IMR-90 (cell line): ENCODE results near the gene DBH. TPM values are rescaled to one million over a fixed set of nuclear protein-coding genes. Genes with fewer than 3 reads are reported as not detected.

Experiments
- ATAC-seq: fragments of 200-7000 bp; cut with Tn5 transposase; 2 replicates; pipeline ENCODE4 v1.9.1; 2020; ENCODE audit warnings: low read depth, mild to moderate bottlenecking, moderate library complexity
- BruUV-seq: library from RNA; stranded (reverse); fragments of 400-500 nt; replicated peaks from 2 replicates; lab custom pipeline; 2021; lab: Mats Ljungman, UMichigan
- CTCF ChIA-PET: fragments of 300-600 bp; formaldehyde crosslinking; extraction: SDS; loops from one replicate; lab custom pipeline; 2021; ENCODE audit warnings: antibody characterized with exemption; lab: Yijun Ruan, JAX
- POLR2A ChIA-PET: fragments of 300-600 bp; sonication (Branson Sonifier 250); formaldehyde crosslinking; loops from one replicate; lab custom pipeline; 2022; ENCODE audit warnings: antibody characterized with exemption; ENCODE audit not compliant: unreplicated experiment; lab: Charles Lee
- DNase-seq: peaks from one replicate; pipeline ENCODE4 v3.0.0; 2013
- H2AFZ ChIP-seq: replicated peaks from 2 replicates; pipeline ENCODE3; 2013; ENCODE audit warnings: low read length, mild to moderate bottlenecking; ENCODE audit not compliant: poor library complexity
- H2AK5ac ChIP-seq: 2 replicates; pipeline ENCODE4 v1.6.1; 2013; ENCODE audit warnings: low read depth, low read length, inconsistent platforms
- H2AK9ac ChIP-seq: replicated peaks from 2 replicates; pipeline ENCODE3; 2013; ENCODE audit warnings: mild to moderate bottlenecking, low read depth, low read length, moderate library complexity; ENCODE audit not compliant: poor library complexity
- H2BK120ac ChIP-seq: 2 replicates; pipeline ENCODE4 v1.6.1; 2013; ENCODE audit warnings: low read depth, low read length, inconsistent platforms
- H2BK15ac ChIP-seq: 3 replicates; pipeline ENCODE4 v1.6.1; 2013; ENCODE audit warnings: low read depth, low read length, inconsistent platforms
- H2BK20ac ChIP-seq: 2 replicates; pipeline ENCODE4 v1.6.1; 2013; ENCODE audit warnings: low read depth, mild to moderate bottlenecking, inconsistent platforms, low read length, moderate library complexity
- H2BK5ac ChIP-seq: 2 replicates; pipeline ENCODE4 v1.6.1; 2013; ENCODE audit warnings: mild to moderate bottlenecking, low read depth, low read length, inconsistent platforms; ENCODE audit not compliant: poor library complexity, severe bottlenecking
- H3K14ac ChIP-seq: replicated peaks from 2 replicates; pipeline ENCODE4 v1.6.1; 2013; ENCODE audit warnings: low read depth, low read length, inconsistent platforms
- H3K18ac ChIP-seq: 2 replicates; pipeline ENCODE4 v1.6.1; 2013; ENCODE audit warnings: low read depth, low read length, control low read depth
- H3K23ac ChIP-seq: 2 replicates; pipeline ENCODE4 v1.6.1; 2013; ENCODE audit warnings: low read depth, low read length, inconsistent platforms
- H3K27ac ChIP-seq: 2 replicates; pipeline ENCODE4 v1.5.1; 2013; ENCODE audit warnings: mild to moderate bottlenecking, control low read depth, low read length; ENCODE audit not compliant: insufficient read depth
- H3K27me3 ChIP-seq: 2 replicates; pipeline ENCODE4 v1.6.1; 2013; ENCODE audit warnings: low read length; ENCODE audit not compliant: control insufficient read depth, insufficient read depth
- H3K36me3 ChIP-seq: 2 replicates; pipeline ENCODE4 v1.6.1; 2013; ENCODE audit warnings: low read length, mixed read lengths; ENCODE audit not compliant: control insufficient read depth, insufficient read depth
- H3K4ac ChIP-seq: 2 replicates; pipeline ENCODE4 v1.6.1; 2013; ENCODE audit warnings: low read depth, low read length, inconsistent platforms
- H3K4me1 ChIP-seq: 2 replicates; pipeline ENCODE4 v1.6.1; 2013; ENCODE audit warnings: low read length, mixed read lengths; ENCODE audit not compliant: control insufficient read depth, insufficient read depth
- H3K4me2 ChIP-seq: 2 replicates; pipeline ENCODE4 v1.6.1; 2013; ENCODE audit warnings: low read depth, mild to moderate bottlenecking, control low read depth, low read length, moderate library complexity
- H3K4me3 ChIP-seq: 2 replicates; pipeline ENCODE4 v1.5.1; 2013; ENCODE audit warnings: low read depth, mild to moderate bottlenecking, control low read depth, low read length, moderate library complexity; ENCODE audit not compliant: insufficient read depth
- H3K56ac ChIP-seq: 2 replicates; pipeline ENCODE4 v1.6.1; 2013; ENCODE audit warnings: low read length, inconsistent platforms; ENCODE audit not compliant: insufficient read depth; ENCODE audit errors: extremely low read depth
- H3K79me1 ChIP-seq, 2 experiments: 2 replicates each; pipeline ENCODE4 v1.6.1; 2013; ENCODE audit warnings: low read length in 2 of 2, inconsistent platforms in 1 of 2, low read depth in 1 of 2
- H3K9ac ChIP-seq: 2 replicates; pipeline ENCODE4 v1.6.1; 2013; ENCODE audit warnings: low read depth, low read length, control low read depth
- H3K9me1 ChIP-seq: 2 replicates; pipeline ENCODE4 v1.6.1; 2013; ENCODE audit warnings: low read length, inconsistent platforms; ENCODE audit not compliant: insufficient read depth
- H3K9me3 ChIP-seq: 2 replicates; pipeline ENCODE4 v1.6.1; 2013; ENCODE audit warnings: low read length; ENCODE audit not compliant: control insufficient read depth, insufficient read depth
- H4K20me1 ChIP-seq: 2 replicates; pipeline ENCODE4 v1.6.1; 2013; ENCODE audit warnings: low read length, inconsistent platforms; ENCODE audit not compliant: insufficient read depth
- H4K5ac ChIP-seq: 2 replicates; pipeline ENCODE4 v1.6.1; 2013; ENCODE audit warnings: mild to moderate bottlenecking, low read depth, low read length, control low read depth
- H4K8ac ChIP-seq, 2 experiments: 2 replicates each; pipeline ENCODE4 v1.6.1; 2013; ENCODE audit warnings: low read depth in 2 of 2, low read length in 2 of 2, control low read depth in 1 of 2, inconsistent platforms in 1 of 2
- H4K91ac ChIP-seq: 2 replicates; pipeline ENCODE4 v1.6.1; 2013; ENCODE audit warnings: low read depth, low read length, inconsistent platforms; ENCODE audit not compliant: insufficient read depth
- WGBS, 2 experiments: methylation state at CpG; one replicate each; pipeline versions ENCODE4 v1.1.5 to v1.1.7; 2013; ENCODE audit warnings: missing lambda C conversion rate in 2 of 2; ENCODE audit not compliant: insufficient read length in 1 of 2; ENCODE audit errors: extremely low coverage in 2 of 2; 5-methylcytosine and 5-hydroxymethylcytosine counted together
- dilution Hi-C: fragments of 300-500 bp; cut with HindIII; formaldehyde crosslinking; loops from one replicate; pipeline ENCODE4 v1.14.3; 2018; ENCODE audit warnings: low sequenced_read_pairs; ENCODE audit not compliant: unreplicated experiment
- in situ Hi-C: fragments of 300-500 bp; cut with MboI; formaldehyde crosslinking; loops from 3 replicates; pipeline ENCODE4 v1.14.3; 2019; ENCODE audit warnings: low sequenced_read_pairs, inconsistent platforms, mixed read lengths
- intact Hi-C: fragments of 100-400 bp; cut with micrococcal nuclease; formaldehyde crosslinking; loops from 2 replicates; pipeline ENCODE4 v1.10.0; 2022
- polyA plus RNA-seq, 3 experiments: library from polyadenylated mRNA; depleted of rRNA; stranded (reverse); fragments of >200 nt; gene quantifications; 2 replicates each; pipeline ENCODE4 v1.2.3, GENCODE V29; 2012; ENCODE audit warnings: low replicate concordance in 1 of 3
- total RNA-seq: library from RNA; depleted of rRNA; stranded (reverse); fragments of >200 nt; gene quantifications from 2 replicates; pipeline ENCODE4 v1.2.3, GENCODE V29; 2012
- TF ChIP-seq, protein P1 (sequence below): conservative IDR thresholded peaks from 2 replicates; pipeline ENCODE4 v1.5.1; 2012; ENCODE audit warnings: mild to moderate bottlenecking, low read depth, low read length, improper control_type of control experiment
- TF ChIP-seq, protein P2 (sequence below): fragments of 150-350 bp; IDR thresholded peaks from 2 replicates; pipeline ENCODE4 v1.6.1; 2017; ENCODE audit warnings: mild to moderate bottlenecking, antibody characterized with exemption, low read length, low read depth

Gene DBH
- total and polyA plus RNA-seq, 2 of the 4 experiments (the other 2 are of a cell fraction): not detected

DNA sequence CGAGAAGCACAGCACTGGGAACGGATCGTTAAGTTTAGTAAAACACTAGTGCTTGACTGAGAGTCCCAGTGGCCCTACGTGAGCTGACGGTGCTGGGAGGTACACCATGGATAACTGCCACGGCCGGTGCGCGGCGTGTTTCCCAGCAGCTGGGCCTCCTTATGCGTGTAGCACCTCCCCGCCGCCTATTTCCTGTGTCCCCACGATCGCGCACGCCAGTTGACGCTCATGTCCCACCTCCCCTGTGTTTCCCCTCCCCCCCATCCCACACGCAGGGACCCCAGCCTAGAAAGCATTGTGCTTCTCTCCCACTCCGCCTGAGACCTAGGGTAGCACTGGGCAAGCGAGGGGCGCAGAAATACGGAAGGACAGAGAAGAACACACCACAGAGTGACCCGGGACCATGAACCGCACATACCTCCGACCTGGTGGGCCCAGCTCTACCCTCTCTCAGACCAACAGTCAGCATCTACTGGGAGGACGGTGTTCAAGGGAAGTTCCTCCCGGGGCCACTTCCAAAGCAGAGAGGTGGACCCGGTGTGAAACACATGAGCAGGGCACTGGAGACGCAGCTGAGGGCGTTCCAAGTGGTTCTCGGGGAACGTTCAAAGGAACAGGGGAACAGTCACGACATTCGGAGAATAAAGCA is 45.6 kb downstream of the DBH start:
- no peak overlapping the region for H4K5ac ChIP-seq
- no peak overlapping the region for H2AK9ac ChIP-seq
- no peak overlapping the region for H3K27ac ChIP-seq
- no peak overlapping the region for H3K4me3 ChIP-seq
- H2BK20ac ChIP-seq: no peak overlapping the region
- no peaks in the 10 kb centered on the region; the same call in 1 of the 2 replicates for H3K27me3 ChIP-seq
- H2AK5ac ChIP-seq: no peak overlapping the region
- H2BK15ac ChIP-seq: no peak overlapping the region
- no peak overlapping the region for H3K4ac ChIP-seq
- no TSS peak for BruUV-seq
- no peak for ATAC-seq
- dilution Hi-C loops: no loop called here
- no peak for DNase-seq
- H4K8ac ChIP-seq: no peak overlapping the region
- no peak overlapping the region for H4K91ac ChIP-seq
- H3K56ac ChIP-seq: no peak overlapping the region
- no peak overlapping the region for H3K18ac ChIP-seq
- H3K23ac ChIP-seq: no peak overlapping the region
- TF ChIP-seq, protein P1, sequence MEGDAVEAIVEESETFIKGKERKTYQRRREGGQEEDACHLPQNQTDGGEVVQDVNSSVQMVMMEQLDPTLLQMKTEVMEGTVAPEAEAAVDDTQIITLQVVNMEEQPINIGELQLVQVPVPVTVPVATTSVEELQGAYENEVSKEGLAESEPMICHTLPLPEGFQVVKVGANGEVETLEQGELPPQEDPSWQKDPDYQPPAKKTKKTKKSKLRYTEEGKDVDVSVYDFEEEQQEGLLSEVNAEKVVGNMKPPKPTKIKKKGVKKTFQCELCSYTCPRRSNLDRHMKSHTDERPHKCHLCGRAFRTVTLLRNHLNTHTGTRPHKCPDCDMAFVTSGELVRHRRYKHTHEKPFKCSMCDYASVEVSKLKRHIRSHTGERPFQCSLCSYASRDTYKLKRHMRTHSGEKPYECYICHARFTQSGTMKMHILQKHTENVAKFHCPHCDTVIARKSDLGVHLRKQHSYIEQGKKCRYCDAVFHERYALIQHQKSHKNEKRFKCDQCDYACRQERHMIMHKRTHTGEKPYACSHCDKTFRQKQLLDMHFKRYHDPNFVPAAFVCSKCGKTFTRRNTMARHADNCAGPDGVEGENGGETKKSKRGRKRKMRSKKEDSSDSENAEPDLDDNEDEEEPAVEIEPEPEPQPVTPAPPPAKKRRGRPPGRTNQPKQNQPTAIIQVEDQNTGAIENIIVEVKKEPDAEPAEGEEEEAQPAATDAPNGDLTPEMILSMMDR: no peak
- TF ChIP-seq, protein P2, sequence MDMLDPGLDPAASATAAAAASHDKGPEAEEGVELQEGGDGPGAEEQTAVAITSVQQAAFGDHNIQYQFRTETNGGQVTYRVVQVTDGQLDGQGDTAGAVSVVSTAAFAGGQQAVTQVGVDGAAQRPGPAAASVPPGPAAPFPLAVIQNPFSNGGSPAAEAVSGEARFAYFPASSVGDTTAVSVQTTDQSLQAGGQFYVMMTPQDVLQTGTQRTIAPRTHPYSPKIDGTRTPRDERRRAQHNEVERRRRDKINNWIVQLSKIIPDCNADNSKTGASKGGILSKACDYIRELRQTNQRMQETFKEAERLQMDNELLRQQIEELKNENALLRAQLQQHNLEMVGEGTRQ: no peak
- H3K9me1 ChIP-seq: no peaks in the 10 kb centered on the region
- H3K9me3 ChIP-seq: no peaks in the 10 kb centered on the region
- ChIA-PET POLR2A (no interaction called here), CTCF (no interaction called here)
- no peaks in the 10 kb centered on the region for H3K79me1 ChIP-seq
- no peak overlapping the region for H3K9ac ChIP-seq
- in situ Hi-C loops: no loop called here
- H2BK5ac ChIP-seq: no peak overlapping the region
- H3K4me2 ChIP-seq: no peak overlapping the region
- H3K4me1 ChIP-seq: no peaks in the 10 kb centered on the region
- 86% methylated on average over 23 of the region's 35 CpGs; no CpG with 5 or more reads in 1 of the 2 experiments for WGBS, 2 experiments
- no peak overlapping the region for H2AFZ ChIP-seq
- H2BK120ac ChIP-seq: no peak overlapping the region
- no peaks in the 10 kb centered on the region for H4K20me1 ChIP-seq
- intact Hi-C loops: no loop called here
- H3K36me3 ChIP-seq: no peaks in the 10 kb centered on the region
- H3K14ac ChIP-seq: no peak overlapping the region
